ENCODE data around the gene ZNF329. TPM values are rescaled to one million over a fixed set of nuclear protein-coding genes. Genes with fewer than 3 reads are reported as not detected.

Gene ZNF329
- total and polyA plus RNA-seq, 2 of the 13 experiments (the other 11 are each of a cell fraction or from before 2014, with no cell fraction given), result 3.8 to 9.6 TPM

DNA sequence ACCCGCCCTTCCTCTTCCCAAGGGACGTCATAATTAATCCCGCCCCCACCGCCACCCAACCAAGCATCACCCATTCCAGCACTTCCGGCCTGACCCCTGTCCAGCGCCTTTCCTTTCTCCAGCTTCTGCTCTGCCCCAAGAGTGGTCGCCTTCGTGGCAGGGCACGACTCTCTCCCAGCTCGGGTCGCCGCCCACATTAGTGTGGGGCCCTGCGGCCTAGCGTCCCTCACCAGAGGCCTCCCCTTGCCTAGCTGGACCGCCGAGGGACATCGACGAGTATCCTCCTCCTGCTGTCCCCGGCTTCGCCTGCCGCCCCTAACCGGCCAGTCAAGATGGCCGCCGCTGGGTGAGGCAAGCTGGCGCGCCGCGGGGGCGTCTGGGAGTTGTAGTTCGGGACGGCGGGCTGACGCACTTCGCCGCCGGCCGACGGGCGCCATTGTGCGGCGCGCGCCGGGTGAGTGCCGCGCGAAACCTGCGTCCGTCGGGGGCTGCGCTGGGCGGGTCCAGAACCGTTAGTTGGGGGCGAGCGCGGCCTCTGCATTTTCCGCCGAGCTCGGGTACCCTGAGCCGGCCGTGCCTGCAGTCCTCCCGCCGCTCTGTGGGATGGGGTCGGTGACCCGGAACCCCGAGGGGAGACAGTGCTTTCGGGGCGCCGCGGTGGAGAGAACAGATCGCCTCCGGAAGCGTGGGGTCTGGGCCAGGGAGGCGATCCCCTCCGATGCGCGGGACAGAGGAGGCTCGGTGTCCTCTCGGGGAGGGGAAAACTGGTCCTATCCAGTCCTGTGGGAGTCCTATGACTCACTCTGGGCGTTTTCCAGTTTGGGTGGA is 32.6 kb upstream of the ZNF329 start, which contains the start of gene ZNF274 (continued):
- TF ChIP-seq ZMYM3 (CRISPR knock-in tag; IDR thresholded peaks at IDR 0.05) (peak; percentile 7; the same call in 1 of the 2 replicates), ZSCAN20 (CRISPR knock-in tag; IDR thresholded peaks at IDR 0.05; ENCODE audit: borderline replicate concordance) (peak; percentile 70; the same call in 1 of the 2 replicates), TCF7L2 (IDR thresholded peaks at IDR 0.05; ENCODE audit: low read depth, low read length) (no peak), MTF2 (CRISPR knock-in tag; IDR thresholded peaks at IDR 0.05; ENCODE audit: borderline replicate concordance) (no peak), ERF (CRISPR knock-in tag; IDR thresholded peaks at IDR 0.05) (peak; percentile 39; the same call in 1 of the 2 replicates), ZKSCAN8 (CRISPR knock-in tag; IDR thresholded peaks at IDR 0.05; ENCODE audit: borderline replicate concordance) (no peak), TBL1XR1 (IDR thresholded peaks at IDR 0.05; ENCODE audit: borderline replicate concordance, low read length, partially characterized antibody) (peak; percentile 55), ZNF142 (CRISPR knock-in tag; IDR thresholded peaks at IDR 0.05) (0 out of 2 replicates have a peak, but pooled peaks have one; percentile 50), SP2 (CRISPR knock-in tag; IDR thresholded peaks at IDR 0.05) (peak; percentile 83), HDAC6 (IDR thresholded peaks at IDR 0.05; ENCODE audit: low read depth, low read length) (no peak), ZSCAN21 (CRISPR knock-in tag; IDR thresholded peaks at IDR 0.05; ENCODE audit: borderline replicate concordance) (peak; percentile 79), GATAD1 (CRISPR knock-in tag; IDR thresholded peaks at IDR 0.05) (peak; percentile 81)
- TF ChIP-seq, protein P1, sequence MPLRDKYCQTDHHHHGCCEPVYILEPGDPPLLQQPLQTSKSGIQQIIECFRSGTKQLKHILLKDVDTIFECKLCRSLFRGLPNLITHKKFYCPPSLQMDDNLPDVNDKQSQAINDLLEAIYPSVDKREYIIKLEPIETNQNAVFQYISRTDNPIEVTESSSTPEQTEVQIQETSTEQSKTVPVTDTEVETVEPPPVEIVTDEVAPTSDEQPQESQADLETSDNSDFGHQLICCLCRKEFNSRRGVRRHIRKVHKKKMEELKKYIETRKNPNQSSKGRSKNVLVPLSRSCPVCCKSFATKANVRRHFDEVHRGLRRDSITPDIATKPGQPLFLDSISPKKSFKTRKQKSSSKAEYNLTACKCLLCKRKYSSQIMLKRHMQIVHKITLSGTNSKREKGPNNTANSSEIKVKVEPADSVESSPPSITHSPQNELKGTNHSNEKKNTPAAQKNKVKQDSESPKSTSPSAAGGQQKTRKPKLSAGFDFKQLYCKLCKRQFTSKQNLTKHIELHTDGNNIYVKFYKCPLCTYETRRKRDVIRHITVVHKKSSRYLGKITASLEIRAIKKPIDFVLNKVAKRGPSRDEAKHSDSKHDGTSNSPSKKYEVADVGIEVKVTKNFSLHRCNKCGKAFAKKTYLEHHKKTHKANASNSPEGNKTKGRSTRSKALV (CRISPR knock-in tag; IDR thresholded peaks at IDR 0.05), result 0 out of 2 replicates have a peak, but pooled peaks have one; percentile 45
